T-helper 17 cell (primary cell): Measurements from ENCODE around the gene PARVA. TPM values are rescaled to one million over a fixed set of nuclear protein-coding genes. Genes with fewer than 3 reads are reported as not detected.

ENCODE experiments used
- ATAC-seq: fragments of 150-1000 bp; cut with Tn5 transposase; 2 replicates; pipeline ENCODE4 v1.10.0; 2021; ENCODE audit warnings: mild to moderate bottlenecking, moderate library complexity
- DNase-seq, 3 donors: peaks; one replicate each; pipeline versions ENCODE4 v3.0.0 to v3.0.0-alpha.2; 2020 to 2021
- H3K9me3 ChIP-seq: one replicate; pipeline ENCODE4 v1.7.0; 2013; ENCODE audit warnings: low read length, mild to moderate bottlenecking; ENCODE audit not compliant: control insufficient read depth, poor library complexity, severe bottlenecking
- H3K27ac Mint-ChIP-seq: one replicate; pipeline ENCODE4 v1.8.0; 2022; ENCODE audit warnings: mild to moderate bottlenecking, moderate library complexity, mixed read lengths
- H3K27me3 Mint-ChIP-seq: one replicate; pipeline ENCODE4 v1.8.0; 2022; ENCODE audit warnings: mixed read lengths
- H3K36me3 Mint-ChIP-seq: one replicate; pipeline ENCODE4 v1.8.0; 2022; ENCODE audit warnings: low read depth, mixed read lengths
- H3K4me1 Mint-ChIP-seq: one replicate; pipeline ENCODE4 v1.8.0; 2022; ENCODE audit warnings: mild to moderate bottlenecking, mixed read lengths
- H3K4me3 Mint-ChIP-seq: one replicate; pipeline ENCODE4 v1.8.0; 2022; ENCODE audit warnings: mild to moderate bottlenecking, moderate library complexity, mixed read lengths
- total RNA-seq, 4 donors: library from RNA in 2 of 4; stranded (reverse) in 2 of 4; gene quantifications; one replicate each; pipeline ENCODE4 v1.2.3 and lab custom pipeline; 2022 to 2026

PARVA gene
- total RNA-seq, 2 donors from 2014 or later: 0.16 to 1.8 TPM

DNA sequence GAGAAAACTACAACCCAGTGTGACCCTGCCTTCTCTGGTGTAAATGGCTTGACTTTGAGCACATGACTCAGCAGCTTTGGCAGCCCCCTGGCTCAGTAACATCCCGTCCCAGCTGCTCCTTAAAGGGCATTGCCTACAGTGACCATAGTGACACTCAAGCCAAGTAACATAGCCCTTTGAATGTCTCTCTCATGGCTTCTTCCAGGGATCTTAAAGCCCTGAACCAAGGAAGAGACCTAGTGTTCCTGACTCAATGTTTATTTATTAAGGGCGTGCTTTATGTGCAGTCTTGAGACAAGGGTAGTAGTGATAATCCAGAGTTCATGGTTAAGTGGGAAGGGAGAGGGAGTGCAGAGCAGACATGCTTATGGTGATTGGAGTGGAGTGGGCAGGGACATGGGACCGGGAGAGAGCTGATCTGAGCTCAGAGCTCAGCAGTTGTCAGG, 125.7 kb downstream of the PARVA start:
- no peak for DNase-seq

DNA sequence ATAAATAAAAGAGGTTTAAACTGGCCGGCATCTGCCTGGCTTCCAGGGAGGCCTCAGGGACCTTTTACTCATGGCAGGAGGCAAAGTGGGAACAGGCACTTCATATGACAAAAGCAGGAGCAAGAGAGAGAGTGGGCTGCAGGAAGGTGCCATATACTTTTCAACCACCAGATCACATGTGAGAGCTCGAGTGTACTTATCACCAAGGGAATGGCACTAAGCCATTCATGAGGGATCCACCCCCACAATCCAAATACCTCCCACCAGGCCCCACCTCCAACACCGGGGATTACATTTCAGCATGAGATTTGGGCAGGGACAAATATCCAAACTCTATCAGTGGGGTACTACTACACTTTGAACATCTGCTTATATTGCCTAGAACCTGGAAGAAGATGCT, 126.5 kb downstream of the PARVA start:
- no peak for DNase-seq
- H3K4me3 Mint-ChIP-seq: no peak overlapping the region
- no peaks in the 10 kb centered on the region for H3K9me3 ChIP-seq
- H3K36me3 Mint-ChIP-seq: no peaks in the 10 kb centered on the region
- no peak overlapping the region for H3K27ac Mint-ChIP-seq
- no peak for ATAC-seq
- peaks cover 9% of the 10 kb centered on the region for H3K27me3 Mint-ChIP-seq
- H3K4me1 Mint-ChIP-seq: no peaks in the 10 kb centered on the region

More for the DNA sequence above, 125.7 kb downstream of the PARVA start:
- H3K27me3 Mint-ChIP-seq: peaks cover 9% of the 10 kb centered on the region
- H3K4me1 Mint-ChIP-seq: no peaks in the 10 kb centered on the region
- no peaks in the 10 kb centered on the region for H3K36me3 Mint-ChIP-seq
- H3K9me3 ChIP-seq: no peaks in the 10 kb centered on the region
- no peak for ATAC-seq
- H3K4me3 Mint-ChIP-seq: no peak overlapping the region
- H3K27ac Mint-ChIP-seq: no peak overlapping the region

DNA sequence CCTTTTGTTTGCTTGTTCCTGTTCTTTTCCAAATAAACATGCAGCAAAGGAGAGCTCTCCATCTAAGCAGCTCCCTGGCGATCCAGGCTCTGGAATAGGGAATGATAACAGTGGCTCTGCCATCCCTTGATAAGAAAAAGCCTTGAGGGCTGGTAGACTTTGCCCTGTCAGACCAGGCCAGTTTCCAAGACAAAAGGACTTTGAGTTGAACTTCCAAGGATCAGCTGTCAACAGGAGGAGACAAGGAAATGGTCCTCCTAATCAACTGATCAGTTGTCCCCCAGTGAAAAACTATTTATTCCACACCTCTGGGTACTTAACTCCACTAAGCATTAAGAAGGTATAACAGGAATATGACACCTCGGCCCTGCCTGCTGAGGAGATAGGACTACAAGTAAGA, 127.8 kb downstream of the PARVA start:
- H3K9me3 ChIP-seq: no peaks in the 10 kb centered on the region
- H3K4me1 Mint-ChIP-seq: no peaks in the 10 kb centered on the region
- H3K36me3 Mint-ChIP-seq: no peaks in the 10 kb centered on the region
- DNase-seq: no peak
- no peak for ATAC-seq
- H3K4me3 Mint-ChIP-seq: no peak overlapping the region
- no peak overlapping the region for H3K27ac Mint-ChIP-seq
- peaks cover 9% of the 10 kb centered on the region for H3K27me3 Mint-ChIP-seq

DNA sequence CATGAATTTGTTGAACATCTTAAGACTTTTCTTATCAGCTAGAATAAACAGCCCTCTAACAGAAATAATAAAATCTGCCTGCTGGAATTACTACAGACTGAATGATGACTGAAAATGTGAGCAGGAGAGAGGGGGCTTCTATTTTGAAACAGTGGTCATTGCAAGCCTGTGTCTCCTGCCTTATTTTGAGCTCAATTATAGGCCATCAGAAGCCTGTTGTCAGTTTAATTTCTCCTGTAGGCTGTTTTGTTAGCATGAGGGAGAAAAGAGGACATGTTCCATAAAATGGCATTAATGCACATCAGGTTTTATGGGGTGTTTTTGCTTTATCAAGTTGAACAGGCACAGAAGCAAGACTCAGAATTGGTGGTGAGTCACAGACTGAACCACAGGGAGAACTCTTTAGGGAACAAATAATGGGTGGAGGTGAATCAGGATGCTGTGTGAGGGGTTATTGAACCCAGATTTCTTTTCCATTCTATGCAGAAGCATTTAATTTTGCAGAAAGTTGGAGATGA, 129.1 kb downstream of the PARVA start:
- ATAC-seq: no peak
- no peaks in the 10 kb centered on the region for H3K4me1 Mint-ChIP-seq

DNA sequence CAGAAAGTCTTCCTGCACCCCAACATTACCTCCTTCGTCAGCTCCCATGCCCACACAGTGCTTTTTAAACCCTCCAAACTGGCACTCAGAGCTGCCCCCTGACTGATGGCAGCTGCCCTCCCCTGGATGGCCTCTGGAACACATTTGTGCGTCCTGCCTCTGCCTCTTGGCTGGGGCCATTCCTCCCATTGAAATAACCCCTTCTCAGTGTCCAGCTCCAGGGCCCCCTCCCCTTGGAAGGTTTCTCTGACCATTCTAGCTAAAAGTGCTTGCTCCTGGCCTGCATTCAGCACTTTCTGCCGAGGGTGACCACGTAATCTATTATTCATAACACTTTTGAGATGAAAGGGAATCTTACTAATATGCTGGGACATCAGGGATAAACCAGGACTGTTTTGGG, 130.0 kb downstream of the PARVA start:
- Mint-ChIP-seq H3K36me3 (no peaks in the 10 kb centered on the region), H3K4me3 (no peak overlapping the region), H3K4me1 (no peaks in the 10 kb centered on the region), H3K27ac (no peak overlapping the region), H3K27me3 (peaks cover 12% of the 10 kb centered on the region)
- no peaks in the 10 kb centered on the region for H3K9me3 ChIP-seq
- DNase-seq (no peak), ATAC-seq (no peak)

More for the DNA sequence above, 129.1 kb downstream of the PARVA start:
- Mint-ChIP-seq H3K4me3 (no peak overlapping the region), H3K36me3 (no peaks in the 10 kb centered on the region), H3K27ac (no peak overlapping the region), H3K27me3 (peaks cover 9% of the 10 kb centered on the region)
- DNase-seq: no peak
- H3K9me3 ChIP-seq: no peaks in the 10 kb centered on the region

DNA sequence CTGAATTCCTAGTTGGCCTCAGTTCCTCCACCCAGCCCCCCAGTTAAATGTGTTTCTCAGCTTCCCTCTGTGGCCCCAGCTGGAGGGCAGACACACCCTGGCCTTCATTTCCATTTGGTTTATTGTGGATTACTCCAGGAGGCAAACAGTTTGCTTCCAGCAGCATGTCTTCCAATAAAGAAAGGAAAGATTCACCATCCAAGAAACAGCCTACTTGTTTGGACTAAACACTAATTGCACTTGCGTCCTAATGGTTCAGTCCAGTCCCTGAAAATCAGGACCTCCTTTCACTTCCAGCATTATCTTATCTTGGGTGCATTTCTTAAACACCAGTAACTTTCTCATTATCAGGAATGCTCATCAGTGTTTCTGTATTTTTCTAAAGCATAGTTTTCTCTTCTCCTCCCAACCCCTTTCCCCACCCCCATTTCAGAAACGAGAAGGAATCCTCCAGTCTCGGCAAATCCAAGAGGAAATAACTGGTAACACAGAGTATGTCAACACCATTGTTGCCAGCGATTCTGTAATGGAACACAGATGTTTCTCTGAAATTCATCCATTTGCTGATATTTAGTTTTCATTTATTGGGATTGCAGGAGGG, 130.9 kb downstream of the PARVA start:
- H3K27me3 Mint-ChIP-seq: peaks cover 14% of the 10 kb centered on the region
- H3K4me3 Mint-ChIP-seq: no peak overlapping the region
- no peaks in the 10 kb centered on the region for H3K36me3 Mint-ChIP-seq
- ATAC-seq (no peak), DNase-seq (no peak)
- no peaks in the 10 kb centered on the region for H3K4me1 Mint-ChIP-seq
- H3K27ac Mint-ChIP-seq: no peak overlapping the region
- no peaks in the 10 kb centered on the region for H3K9me3 ChIP-seq

DNA sequence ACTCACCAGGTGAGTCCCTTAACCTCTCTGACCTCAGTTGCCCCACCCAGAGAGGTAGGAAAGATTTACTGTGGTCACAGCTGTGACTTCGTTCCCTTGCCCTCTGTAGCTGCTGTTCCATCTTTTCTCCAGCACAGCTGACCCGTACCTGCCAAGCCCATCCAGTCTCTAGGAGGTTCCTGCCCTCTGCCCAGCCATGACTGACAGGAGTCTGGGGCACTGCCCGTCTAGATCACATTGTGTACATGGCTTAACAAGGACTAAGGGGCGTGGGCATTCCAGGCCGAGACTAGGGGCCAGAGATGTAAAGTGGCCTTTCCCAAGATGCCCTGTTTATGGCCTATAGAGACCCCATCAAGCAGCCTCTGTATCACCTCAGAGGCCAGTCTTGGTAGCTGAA, 132.0 kb downstream of the PARVA start:
- no peaks in the 10 kb centered on the region for H3K9me3 ChIP-seq
- DNase-seq: no peak
- Mint-ChIP-seq H3K27me3 (peaks cover 18% of the 10 kb centered on the region), H3K27ac (no peak overlapping the region), H3K36me3 (no peaks in the 10 kb centered on the region), H3K4me3 (no peak overlapping the region), H3K4me1 (no peaks in the 10 kb centered on the region)
- ATAC-seq: no peak

DNA sequence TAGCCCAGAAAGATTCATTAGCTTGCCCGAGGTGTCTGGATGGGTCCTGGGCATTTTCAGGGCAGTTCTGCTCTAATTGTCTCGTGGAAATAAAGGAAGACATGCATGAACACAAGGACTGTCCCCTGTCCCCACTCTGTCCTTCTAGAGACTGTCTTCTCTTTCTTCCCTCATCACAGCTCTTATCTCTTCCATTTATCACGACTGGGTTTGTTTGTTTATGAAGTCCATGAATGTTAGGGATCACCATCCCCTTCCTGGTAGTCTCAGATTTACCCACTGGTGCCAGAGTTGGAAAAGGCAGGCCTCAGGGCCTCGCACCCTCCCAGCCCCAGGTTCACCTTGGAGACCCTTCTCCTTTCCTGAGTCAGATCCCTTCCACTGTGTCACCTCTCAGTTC, 134.8 kb downstream of the PARVA start:
- no peaks in the 10 kb centered on the region for H3K4me1 Mint-ChIP-seq

DNA sequence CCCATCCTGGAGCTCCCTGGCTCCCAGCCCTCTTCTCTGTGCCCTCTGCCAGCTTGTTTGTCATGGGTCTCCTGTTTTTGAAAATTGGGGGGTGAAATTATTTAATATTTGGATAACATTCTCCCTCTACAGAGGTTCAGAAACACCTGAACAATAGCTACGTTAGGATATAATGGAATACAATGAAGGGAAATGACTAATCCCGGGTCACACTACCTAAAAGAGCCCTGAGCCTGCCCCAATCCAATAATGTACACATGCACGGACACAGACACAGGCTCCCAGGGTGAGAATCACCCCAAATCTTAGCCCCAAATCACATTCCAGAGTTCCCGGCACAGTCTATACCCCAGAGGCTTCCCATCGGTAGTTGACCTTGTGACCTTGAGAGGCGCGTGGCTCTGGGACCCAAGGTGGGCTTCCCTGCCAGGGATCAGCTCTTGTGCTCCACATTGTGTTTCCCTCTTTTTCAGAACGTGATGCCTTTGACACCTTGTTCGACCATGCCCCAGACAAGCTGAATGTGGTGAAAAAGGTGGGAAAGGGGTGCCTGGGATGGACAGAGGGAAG, 135.5 kb downstream of the PARVA start:
- H3K27ac Mint-ChIP-seq: no peak overlapping the region
- no peak for DNase-seq
- H3K36me3 Mint-ChIP-seq: no peaks in the 10 kb centered on the region
- peaks cover 11% of the 10 kb centered on the region for H3K27me3 Mint-ChIP-seq
- ATAC-seq: no peak
- no peaks in the 10 kb centered on the region for H3K4me1 Mint-ChIP-seq
- H3K4me3 Mint-ChIP-seq: no peak overlapping the region
- no peaks in the 10 kb centered on the region for H3K9me3 ChIP-seq

More for the DNA sequence above, 134.8 kb downstream of the PARVA start:
- Mint-ChIP-seq H3K27ac (no peak overlapping the region), H3K36me3 (no peaks in the 10 kb centered on the region), H3K27me3 (peaks cover 16% of the 10 kb centered on the region), H3K4me3 (no peak overlapping the region)
- no peak for ATAC-seq
- H3K9me3 ChIP-seq: no peaks in the 10 kb centered on the region
- DNase-seq: no peak

DNA sequence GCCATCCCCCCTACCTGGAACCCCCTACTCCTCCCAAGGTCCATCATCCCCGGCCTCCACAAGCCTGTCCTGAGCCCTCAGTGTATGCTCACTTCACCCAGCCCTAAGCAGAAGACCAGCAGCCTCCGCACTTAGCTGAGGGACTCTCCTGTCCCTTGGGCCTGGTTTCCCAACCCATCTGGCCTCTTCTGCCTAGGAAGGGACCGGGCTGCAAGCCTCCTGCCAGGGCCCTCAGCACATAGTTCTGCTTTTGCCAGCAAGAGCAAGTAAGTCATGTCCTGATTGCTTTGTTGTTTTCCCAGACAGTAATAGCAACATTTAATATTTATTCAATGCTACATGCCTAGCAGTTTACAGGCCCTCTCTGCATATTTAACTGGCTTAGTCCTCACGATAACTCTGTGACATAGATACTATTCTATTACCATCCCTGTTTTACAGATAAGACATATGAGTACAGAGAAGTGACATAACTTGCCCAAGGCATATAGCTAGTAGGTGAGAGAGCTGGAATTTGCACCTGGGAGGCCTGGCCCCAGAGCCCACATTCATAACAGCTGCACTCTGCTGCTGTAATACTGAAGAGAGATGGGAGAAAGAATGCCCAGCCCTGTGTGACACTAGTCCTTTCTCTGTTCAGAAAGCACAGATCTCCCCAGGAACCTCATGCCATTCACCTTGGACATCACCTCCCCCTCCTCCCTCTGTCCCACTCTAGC, 139.2 kb downstream of the PARVA start:
- no peaks in the 10 kb centered on the region for H3K36me3 Mint-ChIP-seq
- no peak for ATAC-seq

DNA sequence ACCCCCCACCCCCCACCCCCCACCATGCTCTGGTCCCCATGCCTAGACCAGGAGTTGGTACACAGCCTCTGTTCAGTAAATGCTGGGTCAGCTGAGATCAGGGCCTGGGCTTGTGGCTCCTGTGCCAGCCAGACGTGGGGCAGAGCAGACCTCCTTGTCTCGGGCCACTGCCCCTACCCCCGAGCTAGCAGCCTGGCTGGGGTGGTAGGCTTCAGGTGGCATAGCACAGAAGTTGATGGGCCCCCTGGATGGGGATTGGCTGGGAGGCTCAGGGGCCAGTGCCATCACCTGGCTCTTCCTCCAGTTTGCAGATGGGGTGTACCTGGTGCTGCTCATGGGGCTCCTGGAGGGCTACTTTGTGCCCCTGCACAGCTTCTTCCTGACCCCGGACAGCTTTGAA, 139.9 kb downstream of the PARVA start:
- Mint-ChIP-seq H3K27ac (no peak overlapping the region), H3K27me3 (peaks cover 41% of the 10 kb centered on the region)
- no peak for ATAC-seq

More for the DNA sequence above, 139.2 kb downstream of the PARVA start:
- H3K4me1 Mint-ChIP-seq: no peaks in the 10 kb centered on the region
- H3K27ac Mint-ChIP-seq: no peak overlapping the region
- H3K27me3 Mint-ChIP-seq: peaks cover 39% of the 10 kb centered on the region
- no peak overlapping the region for H3K4me3 Mint-ChIP-seq
- no peak for DNase-seq
- no peaks in the 10 kb centered on the region for H3K9me3 ChIP-seq

DNA sequence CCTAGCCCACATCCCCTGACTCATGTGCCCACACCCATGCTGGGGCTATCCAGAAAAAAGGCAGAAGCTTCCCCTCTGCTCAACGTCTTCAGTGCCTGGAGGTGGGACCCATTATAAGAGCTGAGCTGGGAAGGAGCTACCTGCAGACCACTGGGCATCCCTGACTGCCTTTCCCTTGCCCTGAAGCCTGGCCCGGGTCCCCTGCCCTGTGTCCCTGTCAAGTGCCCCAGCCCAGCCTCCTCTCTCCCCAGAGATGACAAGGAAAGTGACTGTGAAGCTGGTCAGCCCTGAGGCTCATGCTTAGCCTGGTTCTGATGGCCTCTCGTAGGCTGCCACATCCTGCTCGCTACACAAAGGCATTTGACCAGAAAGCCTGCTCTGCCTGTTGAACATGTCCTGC, 140.4 kb downstream of the PARVA start:
- Mint-ChIP-seq H3K4me1 (no peaks in the 10 kb centered on the region), H3K4me3 (no peak overlapping the region), H3K27me3 (peaks cover 39% of the 10 kb centered on the region), H3K27ac (no peak overlapping the region), H3K36me3 (no peaks in the 10 kb centered on the region)
- no peaks in the 10 kb centered on the region for H3K9me3 ChIP-seq
- ATAC-seq (no peak), DNase-seq (no peak)

More for the DNA sequence above, 139.9 kb downstream of the PARVA start:
- Mint-ChIP-seq H3K4me3 (no peak overlapping the region), H3K36me3 (no peaks in the 10 kb centered on the region), H3K4me1 (no peaks in the 10 kb centered on the region)
- no peak for DNase-seq
- H3K9me3 ChIP-seq: no peaks in the 10 kb centered on the region

DNA sequence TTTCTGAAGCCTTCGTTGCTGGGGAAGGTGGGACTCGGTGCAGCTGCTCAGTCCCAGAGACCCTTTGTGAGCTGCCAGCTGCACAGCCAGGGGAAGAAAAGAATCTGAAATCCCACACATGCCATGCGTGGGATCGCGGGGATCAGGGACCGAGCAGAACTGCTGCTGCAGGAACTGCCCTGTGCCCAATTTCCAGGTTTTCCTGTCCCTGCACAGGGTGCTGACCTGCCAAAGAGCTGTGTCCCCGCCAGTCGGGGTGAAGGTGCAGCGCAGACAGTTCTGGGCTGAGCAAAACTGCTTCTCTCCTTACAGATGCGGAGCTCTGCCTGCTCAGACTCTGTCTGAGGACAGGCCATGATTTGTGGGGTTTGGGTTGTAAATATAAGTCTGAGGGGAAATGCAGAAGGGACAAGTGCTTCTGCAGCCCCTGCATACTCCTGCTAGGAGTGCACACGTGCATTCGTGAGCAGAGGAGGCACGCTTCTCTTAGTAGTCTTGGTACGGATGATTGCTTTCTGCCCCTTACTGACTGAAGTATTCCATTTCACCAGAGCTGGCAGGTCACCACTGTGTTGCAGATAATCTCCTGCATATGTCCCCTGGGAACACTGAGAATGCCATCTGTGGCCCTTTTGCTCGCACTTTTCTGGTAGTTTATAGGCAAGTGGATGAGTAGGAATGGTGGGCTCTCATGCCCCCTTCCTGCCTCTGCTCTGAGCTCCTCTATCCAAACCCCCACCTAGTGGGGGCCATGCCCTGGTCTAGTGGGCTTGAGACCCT, 141.4 kb downstream of the PARVA start:
- no peaks in the 10 kb centered on the region for H3K9me3 ChIP-seq
- Mint-ChIP-seq H3K27ac (no peak overlapping the region), H3K4me1 (no peaks in the 10 kb centered on the region), H3K27me3 (peaks cover 37% of the 10 kb centered on the region), H3K36me3 (no peaks in the 10 kb centered on the region), H3K4me3 (no peak overlapping the region)
- ATAC-seq (no peak), DNase-seq (no peak)
